ENCODE results near the gene AQP11. TPM values are rescaled to one million over a fixed set of nuclear protein-coding genes. Genes with fewer than 3 reads are reported as not detected.
"Not testable (repeated sequence)": the region's sequence is repeated elsewhere in the genome, so short reads cannot be mapped to it uniquely, and the experiment has no call there.

AQP11 gene
- total RNA-seq, 2 experiments from 2014 or later = 0.20 TPM; not detected in 1

GRCh38 chr11:77568916-77569675 lies 20.7 kb upstream of the AQP11 start:
- CTCF ChIA-PET = interaction anchor here (1.0 kb wide), 1 partner anchor 23 kb away, joined by 3 read pairs; no protein-coding TSS in a partner anchor
- Mint-ChIP-seq H3K36me3 (ENCODE audit: low read depth) (no peaks in the 10 kb centered on the region), H3K4me3 (no peak overlapping the region), H3K4me1 (peaks cover 3% of the 10 kb centered on the region), H3K27ac (no peak overlapping the region), H3K9me3 (no peaks in the 10 kb centered on the region), H3K27me3 (peaks cover 14% of the 10 kb centered on the region)
- DNase-seq = no peak
- POLR2A ChIA-PET = no interaction called here

GRCh38 chr11:77569676-77570070 lies 20.1 kb upstream of the AQP11 start:
- Mint-ChIP-seq H3K4me3 (no peak overlapping the region), H3K9me3 (no peaks in the 10 kb centered on the region), H3K27me3 (peaks cover 12% of the 10 kb centered on the region), H3K36me3 (ENCODE audit: low read depth) (no peaks in the 10 kb centered on the region), H3K4me1 (peaks cover 3% of the 10 kb centered on the region), H3K27ac (no peak overlapping the region)
- DNase-seq = no peak
- ChIA-PET POLR2A (no interaction called here), CTCF (interaction anchor here (0.7 kb wide), 1 partner anchor 18 kb away, joined by 4 read pairs; no protein-coding TSS in a partner anchor)

GRCh38 chr11:77570896-77571295 lies 18.9 kb upstream of the AQP11 start:
- H3K27ac Mint-ChIP-seq; H3K27me3 Mint-ChIP-seq; DNase-seq; H3K4me3 Mint-ChIP-seq; H3K9me3 Mint-ChIP-seq; H3K4me1 Mint-ChIP-seq; H3K36me3 Mint-ChIP-seq (ENCODE audit: low read depth); POLR2A ChIA-PET: not testable (repeated sequence)
- CTCF ChIA-PET = interaction anchor here (0.7 kb wide), 1 partner anchor 67 kb away, joined by 3 read pairs; no protein-coding TSS in a partner anchor

- DNase-seq; POLR2A ChIA-PET; H3K27me3 Mint-ChIP-seq; H3K36me3 Mint-ChIP-seq (ENCODE audit: low read depth); H3K4me1 Mint-ChIP-seq; H3K9me3 Mint-ChIP-seq; CTCF ChIA-PET; H3K4me3 Mint-ChIP-seq; H3K27ac Mint-ChIP-seq: not testable (repeated sequence)
Observed at GRCh38 chr11:77575428-77575827, 14.3 kb upstream of the AQP11 start.

- ChIA-PET POLR2A (interaction anchor here (0.6 kb wide), 1 partner anchor 199 kb away, joined by 3 read pairs; no protein-coding TSS in a partner anchor), CTCF (no interaction called here)
- H3K4me1 Mint-ChIP-seq = no peaks in the 10 kb centered on the region
Observed at GRCh38 chr11:77580712-77581337, 8.9 kb upstream of the AQP11 start.

GRCh38 chr11:77589181-77589520 lies 602 bp upstream of the AQP11 start:
- peaks cover 16% of the 10 kb centered on the region for H3K27me3 Mint-ChIP-seq
- CTCF ChIA-PET = interaction anchor here (1.5 to 1.7 kb wide), 2 partner anchors 10 kb away, joined by 3 to 7 read pairs; no protein-coding TSS in a partner anchor
- no peaks in the 10 kb centered on the region for H3K9me3 Mint-ChIP-seq
- H3K4me3 Mint-ChIP-seq = peak overlapping the region; percentile 75
- H3K36me3 Mint-ChIP-seq (ENCODE audit: low read depth) = no peaks in the 10 kb centered on the region
- POLR2A ChIA-PET = no interaction called here
- H3K4me1 Mint-ChIP-seq = peaks cover 15% of the 10 kb centered on the region
- no peak for DNase-seq
- peak overlapping the region; percentile 46 for H3K27ac Mint-ChIP-seq

More at GRCh38 chr11:77580712-77581337, 8.9 kb upstream of the AQP11 start:
- no peak overlapping the region for H3K4me3 Mint-ChIP-seq
- no peak overlapping the region for H3K27ac Mint-ChIP-seq
- H3K9me3 Mint-ChIP-seq = peaks cover 10% of the 10 kb centered on the region
- H3K36me3 Mint-ChIP-seq (ENCODE audit: low read depth) = peaks cover 3% of the 10 kb centered on the region
- H3K27me3 Mint-ChIP-seq = peaks cover 3% of the 10 kb centered on the region
- DNase-seq = no peak

GRCh38 chr11:77590194-77590782 lies 535 bp downstream of the AQP11 start:
- H3K27ac Mint-ChIP-seq = no peak overlapping the region
- POLR2A ChIA-PET = no interaction called here
- no peak for DNase-seq
- H3K36me3 Mint-ChIP-seq (ENCODE audit: low read depth) = no peaks in the 10 kb centered on the region
- CTCF ChIA-PET = interaction anchor here (0.6 to 1.7 kb wide), 4 partner anchors 9 to 362 kb away, joined by 3 to 7 read pairs (median 3); no protein-coding TSS in a partner anchor
- H3K4me3 Mint-ChIP-seq = peak overlapping the region; percentile 79
- H3K27me3 Mint-ChIP-seq = peaks cover 16% of the 10 kb centered on the region
- H3K4me1 Mint-ChIP-seq = peaks cover 15% of the 10 kb centered on the region
- no peaks in the 10 kb centered on the region for H3K9me3 Mint-ChIP-seq

GRCh38 chr11:77592727-77593126 lies 3.0 kb downstream of the AQP11 start:
- CTCF ChIA-PET = interaction anchor here (0.6 to 0.8 kb wide), 2 partner anchors 14 to 851 kb away, joined by 4 read pairs; no protein-coding TSS in a partner anchor
- Mint-ChIP-seq H3K36me3 (ENCODE audit: low read depth) (no peaks in the 10 kb centered on the region), H3K27me3 (peaks cover 8% of the 10 kb centered on the region), H3K4me3 (no peak overlapping the region), H3K4me1 (peaks cover 15% of the 10 kb centered on the region), H3K9me3 (no peaks in the 10 kb centered on the region), H3K27ac (no peak overlapping the region)
- POLR2A ChIA-PET = no interaction called here
- no peak for DNase-seq

- DNase-seq = no peak
- CTCF ChIA-PET = interaction anchor here (0.9 kb wide), 1 partner anchor 9 kb away, joined by 3 read pairs; no protein-coding TSS in a partner anchor
- H3K4me1 Mint-ChIP-seq = peaks cover 13% of the 10 kb centered on the region
- POLR2A ChIA-PET = no interaction called here
- H3K9me3 Mint-ChIP-seq = no peaks in the 10 kb centered on the region
- H3K27ac Mint-ChIP-seq = no peak overlapping the region
- H3K4me3 Mint-ChIP-seq = no peak overlapping the region
- no peaks in the 10 kb centered on the region for H3K36me3 Mint-ChIP-seq (ENCODE audit: low read depth)
- H3K27me3 Mint-ChIP-seq = peaks cover 8% of the 10 kb centered on the region
Observed at GRCh38 chr11:77593883-77594282, 4.1 kb downstream of the AQP11 start.

- no peaks in the 10 kb centered on the region for H3K36me3 Mint-ChIP-seq (ENCODE audit: low read depth)
Observed at GRCh38 chr11:77596626-77597025, 6.9 kb downstream of the AQP11 start.

GRCh38 chr11:77598195-77598594 lies 8.4 kb downstream of the AQP11 start:
- Mint-ChIP-seq H3K9me3 (no peaks in the 10 kb centered on the region), H3K4me3 (no peak overlapping the region), H3K4me1 (no peaks in the 10 kb centered on the region), H3K27ac (no peak overlapping the region), H3K36me3 (ENCODE audit: low read depth) (no peaks in the 10 kb centered on the region), H3K27me3 (no peaks in the 10 kb centered on the region)
- ChIA-PET POLR2A (no interaction called here), CTCF (interaction anchor here (2.7 kb wide), 1 partner anchor 9 kb away, joined by 7 read pairs; the partner anchor contains the start of gene AQP11)
- no peak for DNase-seq

More at GRCh38 chr11:77596626-77597025, 6.9 kb downstream of the AQP11 start:
- no peak for DNase-seq
- no peaks in the 10 kb centered on the region for H3K9me3 Mint-ChIP-seq
- no peaks in the 10 kb centered on the region for H3K4me1 Mint-ChIP-seq
- H3K4me3 Mint-ChIP-seq = no peak overlapping the region
- ChIA-PET POLR2A (no interaction called here), CTCF (no interaction called here)
- no peaks in the 10 kb centered on the region for H3K27me3 Mint-ChIP-seq
- H3K27ac Mint-ChIP-seq = no peak overlapping the region

- POLR2A ChIA-PET = no interaction called here
- Mint-ChIP-seq H3K27me3 (no peaks in the 10 kb centered on the region), H3K27ac (no peak overlapping the region), H3K4me3 (no peak overlapping the region), H3K4me1 (no peaks in the 10 kb centered on the region), H3K9me3 (no peaks in the 10 kb centered on the region), H3K36me3 (ENCODE audit: low read depth) (peaks cover 2% of the 10 kb centered on the region)
- no peak for DNase-seq
- CTCF ChIA-PET = interaction anchor here (0.7 to 1.5 kb wide), 2 partner anchors 9 to 12 kb away, joined by 3 read pairs; partner anchors contain the start of gene AQP11
Observed at GRCh38 chr11:77602381-77603088, 12.8 kb downstream of the AQP11 start.
